Adrenal gland (tissue), 12 donors: ENCODE measurements around the gene RPL38. TPM values are rescaled to one million over a fixed set of nuclear protein-coding genes. Genes with fewer than 3 reads are reported as not detected.

Experiments used
- DNase-seq, 7 donors: peaks; one replicate each; pipeline ENCODE4 v3.0.0-alpha.2; 2019 to 2020
- H3K27ac ChIP-seq, 5 donors: fragments of 200-600 bp; sonication (generic) in 4 of 5; 1 replicate in 3 of 5; 2 replicates in 2 of 5; pipeline versions ENCODE4 v1.5.1 to v1.8.0; 2016 to 2020; ENCODE audit warnings: mild to moderate bottlenecking in 1 of 5
- H3K27me3 ChIP-seq: fragments of 200-600 bp; 2 replicates; pipeline ENCODE4 v1.8.0; 2021
- H3K36me3 ChIP-seq, 2 donors: fragments of 200-600 bp; replicated peaks in 1 of 2; 1 replicate in 1 of 2; 2 replicates in 1 of 2; pipeline versions ENCODE4 v1.5.1 to v1.8.0; 2018 to 2022
- H3K4me1 ChIP-seq, 2 donors: fragments of 200-600 bp; replicated peaks in 1 of 2; 1 replicate in 1 of 2; 2 replicates in 1 of 2; pipeline versions ENCODE4 v1.5.1 to v1.8.0; 2018 to 2021
- H3K4me3 ChIP-seq, 4 donors: fragments of 200-600 bp; sonication (generic) in 3 of 4; one replicate each; pipeline ENCODE4 v1.5.1; 2016 to 2018
- H3K9me3 ChIP-seq, 3 donors: fragments of 200-600 bp; sonication (generic) in 1 of 3; replicated peaks in 1 of 3; 1 replicate in 2 of 3; 2 replicates in 1 of 3; pipeline versions ENCODE4 v1.5.1 to v1.8.0; 2016 to 2021
- CTCF ChIP-seq, 6 experiments: fragments of 450-650 bp in 4 of 6; fragments of 200-600 bp in 2 of 6; sonication (generic) in 1 of 6; IDR thresholded peaks; 1 replicate in 5 of 6; 2 replicates in 1 of 6; pipeline versions ENCODE4 v1.5.1 to v1.8.0; 2016 to 2021; ENCODE audit warnings: antibody characterized with exemption in 6 of 6, mild to moderate bottlenecking in 2 of 6, moderate library complexity in 1 of 6
- POLR2A ChIP-seq, 2 donors: fragments of 450-650 bp; IDR thresholded peaks; one replicate each; pipeline ENCODE4 v1.6.1; 2017; ENCODE audit warnings: antibody characterized with exemption in 2 of 2, mild to moderate bottlenecking in 2 of 2, moderate library complexity in 1 of 2
- WGBS, 4 donors: extraction: QIAGEN DNeasy Blood & Tissue Kit in 2 of 4; methylation state at CpG; one replicate each; pipeline versions ENCODE4 v1.1.5 to v1.1.7; 2013 to 2017; 5-methylcytosine and 5-hydroxymethylcytosine counted together
- intact Hi-C, 2 donors: fragments of 100-400 bp; cut with DNase I; formaldehyde crosslinking; loops; one replicate each; pipeline versions ENCODE4 v1.14.1 to v1.15.0; 2022 to 2023
- polyA plus RNA-seq, 3 donors: library from polyadenylated mRNA; stranded (reverse); fragments of 200-250 nt in 2 of 3; fragments of 350-450 nt in 1 of 3; fragmentation: Illumina TruSeq in 1 of 3; extraction: RNeasy Lipid Tissue Mini Kit (QIAGEN cat#74804) in 1 of 3; gene quantifications; one replicate each; pipeline ENCODE4 v1.2.3, GENCODE V29; 2013 to 2014
- total RNA-seq, 9 donors: library from RNA; depleted of rRNA in 4 of 9; stranded (reverse); fragments of >200 nt in 4 of 9; fragments of 120-200 nt in 1 of 9; fragmentation: NEBNext Ultra II Directional in 1 of 9; extraction: Animal tissue kit (Norgen Biotek cat#: 25700) in 1 of 9; gene quantifications; one replicate each; pipeline versions ENCODE4 v1.1.0 to v1.2.4, GENCODE V29; 2013 to 2023
- donor health status: healthy with polysubstance abuse.
- donor health status: Bipolar disorder and iron deficiency.
- donor health status: DM: yes; HTN: yes; CAD: no.
- donor health status: DM: no; HTN: no; CAD: no.
- donor health status: DM: no; HTN: no; CAD: no.
- donor health status: DM: yes; HTN: yes; CAD: no.

RPL38 gene
- total and polyA plus RNA-seq, 12 donors = 136 to 1,921 (median 789) TPM

GRCh38 chr17:74235040-74235581 lies 31.6 kb downstream of the RPL38 start:
- TF ChIP-seq CTCF (IDR thresholded peaks at IDR 0.05) (no peak), POLR2A (IDR thresholded peaks at IDR 0.05) (no peak)
- 58 to 69% (median 61%) methylated on average over 15 to 19 of the region's 19 CpGs for WGBS, 4 donors
- Histone ChIP-seq H3K27ac (peak overlapping the region in 2 of 5 donors; percentile 53 to 66), H3K4me3 (no peak overlapping the region), H3K4me1 (peaks cover 0 to 4% of the 10 kb centered on the region in 2 donors), H3K36me3 (no peaks in the 10 kb centered on the region), H3K9me3 (no peaks in the 10 kb centered on the region), H3K27me3 (no peaks in the 10 kb centered on the region)
- DNase-seq = no peak
- intact Hi-C loops = no loop called here

- TF ChIP-seq CTCF (IDR thresholded peaks at IDR 0.05) (no peak), POLR2A (IDR thresholded peaks at IDR 0.05) (no peak)
- no peaks in the 10 kb centered on the region for H3K9me3 ChIP-seq
- DNase-seq = no peak
- no peaks in the 10 kb centered on the region for H3K36me3 ChIP-seq
- H3K27ac ChIP-seq = no peak overlapping the region
- no peak overlapping the region for H3K4me3 ChIP-seq
- H3K4me1 ChIP-seq = peaks cover 0 to 4% of the 10 kb centered on the region in 2 donors
- no peaks in the 10 kb centered on the region for H3K27me3 ChIP-seq
- WGBS, 4 donors = 67 to 74% (median 70%) methylated on average over 6 to 8 of the region's 8 CpGs
- intact Hi-C loops = no loop called here
Measured at GRCh38 chr17:74235911-74236371, 32.5 kb downstream of the RPL38 start.

GRCh38 chr17:74237321-74237720 lies 33.8 kb downstream of the RPL38 start:
- 90 to 96% (median 93%) methylated on average over 12 of the region's 12 CpGs for WGBS, 4 donors

GRCh38 chr17:74239172-74239571 lies 35.7 kb downstream of the RPL38 start:
- no peaks in the 10 kb centered on the region for H3K36me3 ChIP-seq
- no peaks in the 10 kb centered on the region for H3K27me3 ChIP-seq
- DNase-seq = peak in 6 of 7 donors; percentile 83 to 95 (median 90)
- 54 to 67% (median 56%) methylated on average over 6 to 10 of the region's 10 CpGs for WGBS, 4 donors
- no peaks in the 10 kb centered on the region for H3K9me3 ChIP-seq
- TF ChIP-seq POLR2A (IDR thresholded peaks at IDR 0.05) (peak in 1 of 2 donors; percentile 8), CTCF (IDR thresholded peaks at IDR 0.05) (no peak)
- peaks cover 0 to 9% of the 10 kb centered on the region in 2 donors for H3K4me1 ChIP-seq
- intact Hi-C loops = no loop called here
- H3K4me3 ChIP-seq = no peak overlapping the region
- peak overlapping the region in 2 of 5 donors; percentile 27 to 72 for H3K27ac ChIP-seq

More at GRCh38 chr17:74237321-74237720, 33.8 kb downstream of the RPL38 start:
- H3K27ac ChIP-seq = no peak overlapping the region
- H3K27me3 ChIP-seq = no peaks in the 10 kb centered on the region
- TF ChIP-seq POLR2A (IDR thresholded peaks at IDR 0.05) = no peak
- no peak for TF ChIP-seq CTCF (IDR thresholded peaks at IDR 0.05)
- intact Hi-C loops = no loop called here
- no peaks in the 10 kb centered on the region for H3K36me3 ChIP-seq
- H3K9me3 ChIP-seq = no peaks in the 10 kb centered on the region
- peaks cover 0 to 9% of the 10 kb centered on the region in 2 donors for H3K4me1 ChIP-seq
- H3K4me3 ChIP-seq = no peak overlapping the region
- no peak for DNase-seq
